Measurements from ENCODE around the gene MTRF1.

DNA sequence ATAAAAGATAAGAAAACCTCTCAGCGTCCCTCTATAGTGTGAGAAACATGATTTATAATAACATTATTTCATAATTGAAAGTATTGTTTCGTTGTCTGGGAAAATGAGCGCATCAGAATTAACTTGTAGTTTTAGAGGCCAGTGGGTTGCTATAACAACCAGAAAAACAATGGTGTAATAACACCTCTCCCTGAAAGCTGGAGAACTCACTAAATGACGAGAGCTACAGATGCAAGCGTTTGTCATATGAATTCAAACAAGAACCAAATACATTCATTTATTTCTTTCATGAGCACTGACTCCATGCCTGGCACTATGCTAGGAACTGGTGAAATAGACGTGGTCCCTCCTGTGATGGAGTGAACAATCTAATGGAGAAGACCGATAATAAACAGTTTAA lies 85.3 kb downstream of the MTRF1 start:
- TF ChIP-seq, protein P1, sequence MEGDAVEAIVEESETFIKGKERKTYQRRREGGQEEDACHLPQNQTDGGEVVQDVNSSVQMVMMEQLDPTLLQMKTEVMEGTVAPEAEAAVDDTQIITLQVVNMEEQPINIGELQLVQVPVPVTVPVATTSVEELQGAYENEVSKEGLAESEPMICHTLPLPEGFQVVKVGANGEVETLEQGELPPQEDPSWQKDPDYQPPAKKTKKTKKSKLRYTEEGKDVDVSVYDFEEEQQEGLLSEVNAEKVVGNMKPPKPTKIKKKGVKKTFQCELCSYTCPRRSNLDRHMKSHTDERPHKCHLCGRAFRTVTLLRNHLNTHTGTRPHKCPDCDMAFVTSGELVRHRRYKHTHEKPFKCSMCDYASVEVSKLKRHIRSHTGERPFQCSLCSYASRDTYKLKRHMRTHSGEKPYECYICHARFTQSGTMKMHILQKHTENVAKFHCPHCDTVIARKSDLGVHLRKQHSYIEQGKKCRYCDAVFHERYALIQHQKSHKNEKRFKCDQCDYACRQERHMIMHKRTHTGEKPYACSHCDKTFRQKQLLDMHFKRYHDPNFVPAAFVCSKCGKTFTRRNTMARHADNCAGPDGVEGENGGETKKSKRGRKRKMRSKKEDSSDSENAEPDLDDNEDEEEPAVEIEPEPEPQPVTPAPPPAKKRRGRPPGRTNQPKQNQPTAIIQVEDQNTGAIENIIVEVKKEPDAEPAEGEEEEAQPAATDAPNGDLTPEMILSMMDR (IDR thresholded peaks at IDR 0.05 in 4 of 5, conservative IDR thresholded peaks at IDR 0.05 in 1 of 5) = no peak
- no peak for TF ChIP-seq POLR2A (IDR thresholded peaks at IDR 0.05)
